K562 (cell line): Measurements from ENCODE around the gene POLR1D. TPM values are rescaled to one million over a fixed set of nuclear protein-coding genes. Genes with fewer than 3 reads are reported as not detected.
A peak's percentile ranks its signal among the peaks of the same experiment; 100 is the strongest.

ENCODE experiments used
- CBFA2T2 ChIP-seq: fragments of 450-650 bp; conservative IDR thresholded peaks from 2 replicates; pipeline ENCODE4 v1.6.1; 2017; ENCODE audit warnings: mild to moderate bottlenecking
- CBFA2T3 ChIP-seq: fragments of 450-650 bp; IDR thresholded peaks from 2 replicates; pipeline ENCODE4 v1.6.1; 2017
- DPF2 ChIP-seq: fragments of 450-650 bp; IDR thresholded peaks from 2 replicates; pipeline ENCODE4 v1.6.1; 2016
- FOSL1 ChIP-seq: fragments of 200-800 bp; sonication (Bioruptor generic); conservative IDR thresholded peaks from 2 replicates; pipeline ENCODE4 v1.6.1; 2016; ENCODE audit warnings: missing genetic modification characterization, missing compliant biosample characterization
- JUND ChIP-seq, 2 experiments: IDR thresholded peaks; 2 replicates in 1 of 2; 3 replicates in 1 of 2; pipeline ENCODE4 v1.6.1; 2011; ENCODE audit warnings: borderline replicate concordance in 2 of 2, low read depth in 2 of 2, low read length in 2 of 2, improper control_type of control experiment in 1 of 2, missing biosample characterization in 1 of 2, missing genetic modification characterization in 1 of 2, missing genetic modification reagents in 1 of 2
- MXI1 ChIP-seq: IDR thresholded peaks from 2 replicates; pipeline ENCODE4 v1.6.1; 2011; ENCODE audit warnings: low read depth, mild to moderate bottlenecking, improper control_type of control experiment, low read length
- SMAD2 ChIP-seq: fragments of 150-350 bp; IDR thresholded peaks from 2 replicates; pipeline ENCODE4 v1.6.1; 2014; ENCODE audit warnings: low read depth, mild to moderate bottlenecking, low read length
- STAT5B ChIP-seq: fragments of 250-450 bp; sonication (Bioruptor Pico); IDR thresholded peaks from 2 replicates; pipeline ENCODE4 v1.8.0; 2021; ENCODE audit warnings: mild to moderate bottlenecking, inconsistent platforms
- TAF7 ChIP-seq: fragments of 450-650 bp; IDR thresholded peaks from 2 replicates; pipeline ENCODE4 v1.6.1; 2016; ENCODE audit warnings: missing genetic modification characterization, missing compliant biosample characterization
- TBP ChIP-seq: optimal IDR thresholded peaks from 2 replicates; pipeline ENCODE3; 2011; ENCODE audit warnings: low read depth, low read length, improper control_type of control experiment
- ZBTB1 ChIP-seq: sonication (generic); formaldehyde crosslinking; IDR thresholded peaks from 2 replicates; pipeline ENCODE4 v1.8.1; 2023; ENCODE audit warnings: missing genetic modification reagents, low read depth, mild to moderate bottlenecking, borderline replicate concordance
- ZBTB17 ChIP-seq: fragments of 450-650 bp; formaldehyde crosslinking; IDR thresholded peaks from 2 replicates; pipeline ENCODE4 v1.4.0; 2020; ENCODE audit warnings: mild to moderate bottlenecking
- ZNF584 ChIP-seq: fragments of 200-800 bp; sonication (Bioruptor generic); IDR thresholded peaks from 2 replicates; pipeline ENCODE4 v1.6.1; 2016; ENCODE audit warnings: low read depth, mild to moderate bottlenecking, missing genetic modification characterization, missing compliant biosample characterization
- polyA plus RNA-seq, 8 experiments: library from polyadenylated mRNA; depleted of rRNA in 4 of 8; stranded (reverse) in 5 of 8; unstranded in 3 of 8; fragments of >200 nt; fragmentation: Nextera tagmentation in 2 of 8; fragmentation: Illumina TruSeq in 1 of 8; extraction: Ambion mirVana in 2 of 8; extraction: Trizol in 1 of 8; gene quantifications; 2 replicates each; pipeline versions ENCODE4 v1.2.1 to v1.2.3, GENCODE V29; 2011 to 2014; ENCODE audit warnings: inconsistent platforms in 1 of 8, missing spikeins in 1 of 8
- total RNA-seq, 7 experiments: library from RNA; depleted of rRNA in 6 of 7; stranded (reverse); fragments of >200 nt in 6 of 7; fragmentation: Illumina TruSeq in 2 of 7; extraction: Trizol in 2 of 7; gene quantifications; 2 replicates each; pipeline versions ENCODE4 v1.2.1 to v1.2.3, GENCODE V29; 2011 to 2021; ENCODE audit warnings: low replicate concordance in 1 of 7
- TF ChIP-seq, protein P1 (sequence below), 2 experiments: fragments of 450-650 bp; IDR thresholded peaks; 2 replicates each; pipeline ENCODE4 v1.6.1; 2018; ENCODE audit warnings: mild to moderate bottlenecking in 2 of 2, low read depth in 1 of 2; ENCODE audit not compliant: partially characterized antibody in 2 of 2
- TF ChIP-seq, protein P2 (sequence below): sonication (generic); formaldehyde crosslinking; IDR thresholded peaks from 2 replicates; pipeline ENCODE4 v1.8.0; 2022; ENCODE audit warnings: mild to moderate bottlenecking, missing genetic modification reagents, borderline replicate concordance
- TF ChIP-seq, protein P3 (sequence below): sonication (generic); formaldehyde crosslinking; IDR thresholded peaks from 2 replicates; pipeline ENCODE4 v1.8.1; 2023; ENCODE audit warnings: mild to moderate bottlenecking, missing genetic modification reagents
- TF ChIP-seq, protein P4 (sequence below): sonication (generic); formaldehyde crosslinking; IDR thresholded peaks from 2 replicates; pipeline ENCODE4 v1.5.0; 2020; ENCODE audit warnings: missing genetic modification reagents

POLR1D gene
- total and polyA plus RNA-seq, 9 of the 15 experiments (the other 6 are each of a cell fraction or from before 2014, with no cell fraction given), result 107 to 188 (median 145) TPM

DNA sequence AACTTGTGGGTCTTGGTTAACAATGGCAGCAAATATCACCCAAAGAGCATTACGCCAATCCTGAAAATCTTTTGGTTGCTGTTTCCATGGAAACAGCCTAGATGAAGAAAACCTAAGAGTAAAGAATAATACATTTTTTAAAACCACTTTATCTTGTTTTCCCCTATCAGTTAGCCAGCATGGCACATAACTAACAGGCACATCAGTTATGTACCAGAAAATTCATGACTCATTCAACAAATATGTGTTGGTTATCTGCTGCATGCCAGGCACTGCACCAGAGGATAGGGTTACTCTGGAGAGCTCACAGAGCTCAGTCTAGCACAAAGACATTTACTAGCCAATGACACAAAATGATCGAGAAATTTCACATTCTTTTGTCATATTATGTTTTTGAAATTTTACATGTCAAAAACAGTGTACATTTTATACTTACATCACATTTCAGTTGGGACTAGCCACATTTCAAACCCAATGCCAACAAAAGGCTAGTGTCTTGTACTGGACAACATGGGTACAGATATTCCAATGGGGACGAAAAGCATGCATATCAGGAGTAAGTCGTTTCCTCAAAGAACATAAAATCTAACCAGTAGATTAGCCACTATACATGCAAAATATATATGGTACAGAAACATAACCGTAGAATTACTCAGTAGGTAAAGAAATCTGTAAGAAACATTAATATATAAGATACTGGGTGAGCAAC, 21.7 kb upstream of the POLR1D start (continued):
- TF ChIP-seq, protein P1, sequence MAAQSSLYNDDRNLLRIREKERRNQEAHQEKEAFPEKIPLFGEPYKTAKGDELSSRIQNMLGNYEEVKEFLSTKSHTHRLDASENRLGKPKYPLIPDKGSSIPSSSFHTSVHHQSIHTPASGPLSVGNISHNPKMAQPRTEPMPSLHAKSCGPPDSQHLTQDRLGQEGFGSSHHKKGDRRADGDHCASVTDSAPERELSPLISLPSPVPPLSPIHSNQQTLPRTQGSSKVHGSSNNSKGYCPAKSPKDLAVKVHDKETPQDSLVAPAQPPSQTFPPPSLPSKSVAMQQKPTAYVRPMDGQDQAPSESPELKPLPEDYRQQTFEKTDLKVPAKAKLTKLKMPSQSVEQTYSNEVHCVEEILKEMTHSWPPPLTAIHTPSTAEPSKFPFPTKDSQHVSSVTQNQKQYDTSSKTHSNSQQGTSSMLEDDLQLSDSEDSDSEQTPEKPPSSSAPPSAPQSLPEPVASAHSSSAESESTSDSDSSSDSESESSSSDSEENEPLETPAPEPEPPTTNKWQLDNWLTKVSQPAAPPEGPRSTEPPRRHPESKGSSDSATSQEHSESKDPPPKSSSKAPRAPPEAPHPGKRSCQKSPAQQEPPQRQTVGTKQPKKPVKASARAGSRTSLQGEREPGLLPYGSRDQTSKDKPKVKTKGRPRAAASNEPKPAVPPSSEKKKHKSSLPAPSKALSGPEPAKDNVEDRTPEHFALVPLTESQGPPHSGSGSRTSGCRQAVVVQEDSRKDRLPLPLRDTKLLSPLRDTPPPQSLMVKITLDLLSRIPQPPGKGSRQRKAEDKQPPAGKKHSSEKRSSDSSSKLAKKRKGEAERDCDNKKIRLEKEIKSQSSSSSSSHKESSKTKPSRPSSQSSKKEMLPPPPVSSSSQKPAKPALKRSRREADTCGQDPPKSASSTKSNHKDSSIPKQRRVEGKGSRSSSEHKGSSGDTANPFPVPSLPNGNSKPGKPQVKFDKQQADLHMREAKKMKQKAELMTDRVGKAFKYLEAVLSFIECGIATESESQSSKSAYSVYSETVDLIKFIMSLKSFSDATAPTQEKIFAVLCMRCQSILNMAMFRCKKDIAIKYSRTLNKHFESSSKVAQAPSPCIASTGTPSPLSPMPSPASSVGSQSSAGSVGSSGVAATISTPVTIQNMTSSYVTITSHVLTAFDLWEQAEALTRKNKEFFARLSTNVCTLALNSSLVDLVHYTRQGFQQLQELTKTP (IDR thresholded peaks at IDR 0.05; ENCODE audit: low read depth in 1 of 2, partially characterized antibody in 2 of 2), result no peak
- TF ChIP-seq ZBTB1 (CRISPR knock-in tag), result no peak
- TF ChIP-seq ZBTB17 (CRISPR knock-in tag), result no peak
- TF ChIP-seq CBFA2T3, result peak; percentile 79
- peak; percentile 62; the same call in 1 of the 2 replicates for TF ChIP-seq DPF2
- TF ChIP-seq, protein P2, sequence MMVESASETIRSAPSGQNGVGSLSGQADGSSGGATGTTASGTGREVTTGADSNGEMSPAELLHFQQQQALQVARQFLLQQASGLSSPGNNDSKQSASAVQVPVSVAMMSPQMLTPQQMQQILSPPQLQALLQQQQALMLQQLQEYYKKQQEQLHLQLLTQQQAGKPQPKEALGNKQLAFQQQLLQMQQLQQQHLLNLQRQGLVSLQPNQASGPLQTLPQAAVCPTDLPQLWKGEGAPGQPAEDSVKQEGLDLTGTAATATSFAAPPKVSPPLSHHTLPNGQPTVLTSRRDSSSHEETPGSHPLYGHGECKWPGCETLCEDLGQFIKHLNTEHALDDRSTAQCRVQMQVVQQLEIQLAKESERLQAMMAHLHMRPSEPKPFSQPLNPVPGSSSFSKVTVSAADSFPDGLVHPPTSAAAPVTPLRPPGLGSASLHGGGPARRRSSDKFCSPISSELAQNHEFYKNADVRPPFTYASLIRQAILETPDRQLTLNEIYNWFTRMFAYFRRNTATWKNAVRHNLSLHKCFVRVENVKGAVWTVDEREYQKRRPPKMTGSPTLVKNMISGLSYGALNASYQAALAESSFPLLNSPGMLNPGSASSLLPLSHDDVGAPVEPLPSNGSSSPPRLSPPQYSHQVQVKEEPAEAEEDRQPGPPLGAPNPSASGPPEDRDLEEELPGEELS (CRISPR knock-in tag), result no peak
- peak; percentile 62 for TF ChIP-seq FOSL1 (tag)
- TF ChIP-seq, protein P3, sequence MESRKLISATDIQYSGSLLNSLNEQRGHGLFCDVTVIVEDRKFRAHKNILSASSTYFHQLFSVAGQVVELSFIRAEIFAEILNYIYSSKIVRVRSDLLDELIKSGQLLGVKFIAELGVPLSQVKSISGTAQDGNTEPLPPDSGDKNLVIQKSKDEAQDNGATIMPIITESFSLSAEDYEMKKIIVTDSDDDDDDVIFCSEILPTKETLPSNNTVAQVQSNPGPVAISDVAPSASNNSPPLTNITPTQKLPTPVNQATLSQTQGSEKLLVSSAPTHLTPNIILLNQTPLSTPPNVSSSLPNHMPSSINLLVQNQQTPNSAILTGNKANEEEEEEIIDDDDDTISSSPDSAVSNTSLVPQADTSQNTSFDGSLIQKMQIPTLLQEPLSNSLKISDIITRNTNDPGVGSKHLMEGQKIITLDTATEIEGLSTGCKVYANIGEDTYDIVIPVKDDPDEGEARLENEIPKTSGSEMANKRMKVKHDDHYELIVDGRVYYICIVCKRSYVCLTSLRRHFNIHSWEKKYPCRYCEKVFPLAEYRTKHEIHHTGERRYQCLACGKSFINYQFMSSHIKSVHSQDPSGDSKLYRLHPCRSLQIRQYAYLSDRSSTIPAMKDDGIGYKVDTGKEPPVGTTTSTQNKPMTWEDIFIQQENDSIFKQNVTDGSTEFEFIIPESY (CRISPR knock-in tag), result no peak
- TF ChIP-seq JUND (IDR thresholded peaks at IDR 0.05; ENCODE audit: borderline replicate concordance, low read depth, low read length), result peak; percentile 88
- peak; percentile 53; the same call in 2 of the 3 replicates for TF ChIP-seq JUND (tag; IDR thresholded peaks at IDR 0.05; ENCODE audit: borderline replicate concordance, low read depth, low read length)
- no peak for TF ChIP-seq SMAD2
- no peak for TF ChIP-seq ZNF584
- TF ChIP-seq CBFA2T2, result peak; percentile 67
- TF ChIP-seq, protein P4, sequence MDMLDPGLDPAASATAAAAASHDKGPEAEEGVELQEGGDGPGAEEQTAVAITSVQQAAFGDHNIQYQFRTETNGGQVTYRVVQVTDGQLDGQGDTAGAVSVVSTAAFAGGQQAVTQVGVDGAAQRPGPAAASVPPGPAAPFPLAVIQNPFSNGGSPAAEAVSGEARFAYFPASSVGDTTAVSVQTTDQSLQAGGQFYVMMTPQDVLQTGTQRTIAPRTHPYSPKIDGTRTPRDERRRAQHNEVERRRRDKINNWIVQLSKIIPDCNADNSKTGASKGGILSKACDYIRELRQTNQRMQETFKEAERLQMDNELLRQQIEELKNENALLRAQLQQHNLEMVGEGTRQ (CRISPR knock-in tag), result no peak
- TF ChIP-seq MXI1, result no peak
- TF ChIP-seq TAF7 (tag), result no peak
- no peak for TF ChIP-seq TBP
- no peak for TF ChIP-seq STAT5B
